ENCODE data around the gene OPN3.
A peak's percentile ranks its signal among the peaks of the same experiment; 100 is the strongest.

OPN3 gene

GRCh38 chr1:241615043-241615974 is 24.9 kb downstream of the OPN3 start:
- no peak for DNase-seq (ENCODE audit: low spot score)

DNA sequence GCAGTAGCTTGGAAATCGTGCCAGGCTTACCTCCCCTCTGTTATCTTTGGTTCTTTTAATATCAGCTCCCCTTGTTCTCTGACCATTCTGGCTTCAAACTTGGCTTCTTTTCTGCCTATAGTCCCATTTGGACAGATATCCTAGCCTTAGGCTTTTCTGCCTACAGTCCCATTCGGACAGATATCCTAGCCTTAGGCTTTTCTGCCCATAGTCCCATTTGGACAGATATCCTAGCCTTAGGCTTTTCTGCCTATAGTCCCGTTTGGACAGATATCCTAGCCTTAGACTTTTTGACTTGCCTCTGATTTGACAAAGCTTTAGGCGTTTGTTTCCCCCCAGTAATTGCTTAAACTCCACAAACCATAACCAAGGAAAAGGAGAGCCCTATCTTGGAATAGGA is 25.6 kb downstream of the OPN3 start:
- DNase-seq (ENCODE audit: low spot score): no peak

- DNase-seq (ENCODE audit: low spot score): no peak
Observed at GRCh38 chr1:241614144-241614543, 26.0 kb downstream of the OPN3 start.

DNA sequence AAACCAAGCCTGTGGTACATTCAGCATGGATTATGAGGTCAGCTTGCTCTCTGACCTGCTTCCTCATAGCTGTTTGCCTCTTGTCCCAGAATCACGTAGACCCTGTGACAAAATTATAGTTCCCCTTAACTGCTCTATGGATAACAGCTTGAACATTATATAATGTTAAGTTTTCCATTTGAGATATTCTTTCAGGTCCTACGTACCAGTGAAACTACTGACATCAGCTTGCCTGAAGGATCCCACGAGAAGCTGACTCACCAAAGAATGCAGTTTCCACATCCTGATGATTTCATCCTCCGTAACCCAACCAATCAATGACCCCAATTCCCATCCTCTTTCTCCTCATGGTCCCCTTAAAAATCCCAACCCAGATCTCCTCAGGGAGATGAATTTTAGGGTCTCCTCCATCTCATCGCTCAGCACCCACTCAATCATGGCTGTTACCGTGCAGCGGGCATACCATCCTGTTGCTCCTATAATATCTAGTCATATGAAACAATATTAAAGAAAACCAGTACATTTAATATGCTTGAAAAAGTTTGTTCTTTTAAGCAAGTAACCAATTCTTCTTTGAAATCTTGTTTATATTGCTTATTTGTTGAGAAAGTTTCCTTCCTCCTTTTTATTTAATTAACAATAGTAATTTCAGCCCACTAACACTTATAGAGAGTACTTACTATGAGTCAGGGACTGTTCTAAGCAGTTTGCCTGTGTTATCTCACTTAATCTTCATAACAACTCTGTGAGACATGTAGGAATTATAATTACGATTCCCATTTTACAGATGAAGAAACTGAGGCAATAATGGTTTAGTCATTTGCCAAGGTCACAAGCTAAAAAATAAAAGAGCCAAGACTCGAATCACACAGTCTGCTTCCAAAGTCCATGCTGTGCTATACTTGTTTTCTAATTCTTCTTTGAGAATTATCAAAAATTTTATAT is 27.4 kb downstream of the OPN3 start:
- no peak for DNase-seq (ENCODE audit: low spot score)

DNA sequence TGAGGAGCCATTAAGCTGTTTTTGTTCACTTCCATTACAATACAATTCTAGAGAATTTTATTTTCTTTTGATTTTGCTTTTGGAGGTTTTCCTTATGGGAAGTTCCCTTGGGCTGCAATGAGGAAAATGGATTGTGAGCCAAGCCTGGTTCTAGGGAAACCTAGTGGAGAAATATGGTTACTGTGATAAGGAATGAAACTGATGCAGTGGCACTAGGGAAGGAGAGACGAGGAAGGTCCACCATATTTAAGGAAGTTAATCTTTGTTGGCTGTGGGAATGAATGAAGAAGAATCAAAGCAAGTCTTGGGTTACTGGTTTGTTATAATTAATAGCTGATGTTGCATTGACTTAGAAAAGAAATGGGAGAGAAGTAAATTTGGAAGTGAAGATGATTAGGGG is 28.4 kb downstream of the OPN3 start:
- no peak for DNase-seq (ENCODE audit: low spot score)

DNA sequence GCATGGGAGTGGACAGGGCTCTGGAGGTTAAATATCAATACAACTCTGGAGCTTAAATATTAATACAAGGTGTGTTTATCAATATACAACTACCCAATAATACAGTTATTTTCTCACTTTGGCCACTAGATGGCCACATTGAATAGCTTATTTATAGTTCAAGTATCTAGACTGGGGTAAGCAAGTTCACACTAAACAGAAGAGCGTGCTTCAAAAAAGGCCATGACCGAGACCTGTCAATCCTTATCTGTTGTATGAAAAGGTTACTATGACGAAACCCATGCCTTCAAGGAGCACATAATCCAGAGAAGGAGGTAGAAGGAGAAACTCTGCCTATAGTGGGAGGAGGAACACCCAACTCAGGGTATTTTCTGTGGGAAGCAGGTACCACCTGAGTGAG is 29.1 kb downstream of the OPN3 start:
- peak; percentile 80 for DNase-seq (ENCODE audit: low spot score)

DNA sequence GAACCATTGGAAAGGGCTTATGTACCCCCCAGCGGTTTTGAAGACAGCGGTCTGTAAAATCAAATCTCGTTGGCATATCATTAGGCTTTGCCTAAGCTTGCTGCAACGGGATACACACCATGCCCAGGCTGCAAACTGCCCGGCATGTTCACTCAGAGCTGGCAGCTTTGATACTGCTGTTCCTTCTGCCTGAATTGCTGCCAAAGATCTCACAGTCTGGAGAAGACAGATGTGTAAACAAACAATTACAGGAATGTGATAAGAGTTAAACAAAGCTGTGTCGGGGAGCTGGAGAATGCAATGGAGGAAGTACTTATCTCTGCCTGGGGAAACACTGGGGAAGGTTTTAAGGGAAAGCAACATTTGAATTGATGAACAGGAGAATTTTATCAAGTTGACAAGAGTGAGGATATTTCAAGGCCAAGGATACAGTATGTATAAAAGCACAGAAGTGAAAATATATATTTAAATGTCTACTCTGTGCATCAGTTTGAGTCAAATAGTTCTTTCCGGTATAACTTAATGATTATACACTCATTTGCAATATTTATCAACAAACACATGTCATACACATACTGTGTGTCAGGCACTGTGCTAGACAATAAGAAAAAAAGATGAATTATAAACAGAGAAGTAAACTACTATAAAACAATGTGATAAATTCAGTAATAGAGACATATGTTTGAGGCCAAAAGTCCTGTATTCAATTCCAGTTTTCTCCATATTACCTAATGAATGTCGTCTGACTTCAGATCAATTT is 29.9 kb downstream of the OPN3 start:
- no peak for DNase-seq (ENCODE audit: low spot score)

DNA sequence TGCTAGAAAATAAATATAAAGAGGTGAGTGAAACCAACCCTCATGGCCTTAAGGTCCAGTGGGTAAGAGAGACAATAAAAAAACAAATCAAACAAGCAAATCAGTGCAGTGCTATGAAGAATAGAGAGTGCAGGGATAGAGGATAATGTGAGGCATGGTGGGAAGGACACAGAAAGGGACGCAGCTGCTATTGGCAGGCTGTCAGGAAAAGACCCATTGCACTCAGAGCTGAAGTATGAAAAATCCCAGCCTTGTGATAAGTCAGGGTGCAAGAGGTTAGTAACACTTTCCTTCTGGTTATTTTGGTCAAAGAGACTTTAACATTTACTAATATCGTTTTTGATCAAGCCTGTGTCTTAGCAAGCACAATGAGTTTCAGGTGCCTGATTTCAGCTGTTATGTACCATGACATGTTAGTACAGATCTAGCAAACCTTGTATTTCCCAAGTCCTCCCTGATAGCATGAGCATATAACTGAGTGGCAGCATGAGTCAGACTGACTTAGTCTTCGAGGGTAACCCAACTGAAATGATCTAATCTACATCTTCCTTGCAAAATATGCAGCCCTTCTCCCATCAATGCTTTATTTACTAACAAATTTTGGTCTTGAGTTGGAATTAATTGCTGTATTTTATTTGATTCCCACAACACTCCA is 31.7 kb downstream of the OPN3 start:
- no peak for DNase-seq (ENCODE audit: low spot score)

- no peak for DNase-seq (ENCODE audit: low spot score)
Observed at GRCh38 chr1:241607497-241607896, 32.7 kb downstream of the OPN3 start.

- DNase-seq (ENCODE audit: low spot score): no peak
Observed at GRCh38 chr1:241606544-241606943, 33.6 kb downstream of the OPN3 start.

DNA sequence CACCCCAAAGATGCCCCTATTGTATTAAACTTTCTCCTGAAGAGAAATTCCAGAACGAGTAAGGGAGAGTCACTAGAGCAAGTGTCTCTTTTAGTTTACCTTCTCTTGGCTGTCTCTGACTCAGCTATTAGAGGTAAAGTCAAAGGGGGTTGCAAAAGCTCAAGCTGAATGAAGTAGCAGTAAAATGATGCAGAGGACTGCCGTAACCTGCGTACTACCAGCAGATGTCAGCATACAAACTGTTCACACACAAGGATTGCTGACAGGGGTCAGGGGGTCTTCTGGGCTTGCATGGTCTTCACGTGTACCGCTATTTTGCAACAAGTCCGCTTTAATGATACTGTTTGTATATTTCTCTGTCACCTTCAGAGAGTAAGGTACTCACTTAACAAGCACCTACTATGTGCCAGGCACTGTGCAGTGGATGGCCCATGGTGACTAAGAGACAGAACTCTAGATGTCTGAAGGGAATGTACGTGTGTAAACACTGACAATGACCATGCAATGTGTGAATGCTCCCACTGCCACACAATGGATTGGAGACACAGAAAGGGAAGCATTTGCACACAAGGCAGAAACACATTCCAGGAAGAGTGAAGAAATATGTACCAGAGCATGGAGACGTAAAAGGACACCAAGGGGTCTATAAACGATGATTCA is 34.9 kb downstream of the OPN3 start:
- no peak for DNase-seq (ENCODE audit: low spot score)

GRCh38 chr1:241603731-241604245 is 36.4 kb downstream of the OPN3 start:
- DNase-seq (ENCODE audit: low spot score): no peak

- DNase-seq (ENCODE audit: low spot score): no peak
Observed at GRCh38 chr1:241600496-241600901, 39.7 kb downstream of the OPN3 start.

DNA sequence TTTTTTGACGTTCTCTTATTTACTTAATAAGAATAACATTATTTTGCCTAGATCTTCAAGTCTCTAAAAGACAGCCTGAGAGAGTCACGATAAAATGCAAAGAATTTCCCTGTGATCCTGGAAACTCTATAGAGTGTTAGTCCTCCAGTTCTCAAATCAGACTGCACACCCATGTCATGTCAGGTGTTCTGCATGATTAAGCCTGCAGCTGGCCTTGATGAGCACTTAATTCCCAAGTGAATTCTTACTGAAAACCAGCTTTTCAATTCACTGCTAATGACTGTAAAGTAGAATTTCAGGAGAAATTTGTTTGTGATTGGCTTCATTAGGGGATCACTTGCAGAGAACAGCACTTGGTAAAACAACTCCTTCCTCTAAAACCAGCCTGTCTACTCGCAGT is 41.9 kb downstream of the OPN3 start:
- DNase-seq (ENCODE audit: low spot score): no peak

GRCh38 chr1:241596633-241597032 is 43.5 kb downstream of the OPN3 start:
- DNase-seq (ENCODE audit: low spot score): no peak

DNA sequence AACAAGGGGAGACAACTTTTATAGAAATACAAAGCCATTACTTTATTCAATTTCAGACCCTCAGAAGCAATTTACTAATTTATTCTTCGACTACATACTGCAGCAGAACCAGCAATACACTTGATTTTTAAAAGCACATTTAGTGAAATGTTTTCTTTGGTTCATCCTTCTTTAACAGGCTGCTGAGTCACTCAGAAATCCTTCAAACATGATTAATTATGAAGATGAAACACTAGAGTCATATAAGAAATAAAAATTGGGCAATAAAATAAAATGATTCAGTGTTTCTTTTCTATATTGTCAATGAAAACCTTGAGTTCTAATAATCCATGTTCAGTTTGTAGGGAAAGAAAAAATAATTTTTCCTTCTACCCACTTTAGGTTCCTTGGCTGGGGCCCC is 47.0 kb downstream of the OPN3 start:
- DNase-seq (ENCODE audit: low spot score): no peak

DNA sequence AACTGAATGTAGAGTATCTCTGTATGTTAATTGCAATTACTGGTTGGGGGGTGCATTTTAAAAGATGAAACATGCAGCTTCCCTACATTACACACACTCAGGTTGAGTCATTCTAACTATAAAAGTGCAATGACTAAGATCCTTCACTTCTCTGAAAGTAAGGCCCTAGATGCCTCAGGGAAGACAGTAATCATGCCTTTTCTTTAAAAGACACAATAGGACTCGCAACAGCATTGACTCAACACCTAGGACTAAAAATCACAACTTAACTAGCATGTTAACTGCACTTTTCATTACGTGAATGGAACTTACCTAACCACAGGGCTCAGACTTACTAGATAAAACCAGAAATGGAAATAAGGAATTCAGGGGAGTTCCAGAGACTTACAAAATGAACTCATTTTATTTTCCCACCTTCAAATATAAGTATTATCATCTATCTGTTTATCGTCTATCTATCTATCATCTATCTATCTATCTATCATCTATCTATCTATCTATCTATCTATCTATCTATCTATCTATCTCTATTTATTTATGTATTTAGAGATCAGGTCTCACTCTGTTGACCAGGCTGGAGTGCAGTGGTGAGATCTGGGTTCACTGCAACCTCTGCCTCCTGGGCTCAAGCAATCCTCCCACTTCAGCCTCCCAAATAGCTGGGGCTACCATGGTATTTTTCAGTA is 47.8 kb downstream of the OPN3 start:
- no peak for DNase-seq (ENCODE audit: low spot score)

GRCh38 chr1:241591736-241592135 is 48.4 kb downstream of the OPN3 start:
- no peak for DNase-seq (ENCODE audit: low spot score)

GRCh38 chr1:241591317-241591716 is 48.9 kb downstream of the OPN3 start:
- no peak for DNase-seq (ENCODE audit: low spot score)

GRCh38 chr1:241590719-241591118 is 49.5 kb downstream of the OPN3 start:
- DNase-seq (ENCODE audit: low spot score): no peak
